GM21360 (cell line): ENCODE results near the gene GK.
"Not testable (repeated sequence)": the region's sequence is repeated elsewhere in the genome, so short reads cannot be mapped to it uniquely, and the experiment has no call there.

Source experiments
- ATAC-seq: cut with Tn5 transposase; IDR thresholded peaks from one replicate; pipeline ENCODE4 v1.9.1; 2021; ENCODE audit warnings: mild to moderate bottlenecking, moderate library complexity; ENCODE audit not compliant: unreplicated experiment

GK gene

GRCh38 chrX:30653415-30654131, at the start of gene GK:
TSS of gene GK (plus strand) at chrX:30653423. CDS start at chrX:30653538, 115 bp downstream.
- ATAC-seq = peak; percentile 3

- no peak for ATAC-seq
These were observed 46.1 kb upstream of the GK start for GRCh38 chrX:30607155-30607554.

- ATAC-seq = no peak
These were observed 43.2 kb upstream of the GK start for GRCh38 chrX:30610026-30610425.

- no peak for ATAC-seq
These were observed 41.0 kb upstream of the GK start for GRCh38 chrX:30612250-30612655.

- ATAC-seq = no peak
These were observed 39.5 kb upstream of the GK start for GRCh38 chrX:30613721-30614120.

- no peak for ATAC-seq
These were observed 38.0 kb upstream of the GK start for GRCh38 chrX:30615229-30615628.

- ATAC-seq = no peak
These were observed 35.0 kb upstream of the GK start for GRCh38 chrX:30618160-30618765.

GRCh38 chrX:30620125-30620524, 33.1 kb upstream of the GK start:
- no peak for ATAC-seq

GRCh38 chrX:30620980-30621618, 32.1 kb upstream of the GK start:
- no peak for ATAC-seq

- ATAC-seq = no peak
These were observed 30.9 kb upstream of the GK start for GRCh38 chrX:30622361-30622760.

- no peak for ATAC-seq
These were observed 26.8 kb upstream of the GK start for GRCh38 chrX:30626402-30626801.

GRCh38 chrX:30627818-30628652, 25.2 kb upstream of the GK start:
- ATAC-seq = no peak

GRCh38 chrX:30634070-30634469, 19.2 kb upstream of the GK start:
- ATAC-seq = not testable (repeated sequence)

- no peak for ATAC-seq
These were observed 17.6 kb upstream of the GK start for GRCh38 chrX:30635630-30636029.

- ATAC-seq = no peak
These were observed 15.1 kb upstream of the GK start for GRCh38 chrX:30637874-30638815.

- not testable (repeated sequence) for ATAC-seq
These were observed 13.5 kb upstream of the GK start for GRCh38 chrX:30639702-30640101.

- ATAC-seq = no peak
These were observed 10.6 kb upstream of the GK start for GRCh38 chrX:30642642-30643041.

- no peak for ATAC-seq
These were observed 9.9 kb upstream of the GK start for GRCh38 chrX:30643313-30643821.

GRCh38 chrX:30649859-30650258, 3.4 kb upstream of the GK start:
- ATAC-seq = peak; percentile 23
